Mucosa of rectum (tissue), 2 donors: ENCODE results near the gene XYLT1.

Source experiments
- H3K27ac ChIP-seq, 2 donors: one replicate each; pipeline ENCODE4 v1.7.0; 2013; ENCODE audit warnings: inconsistent platforms in 2 of 2, low read depth in 2 of 2, low read length in 2 of 2
- H3K27me3 ChIP-seq, 2 donors: one replicate each; pipeline ENCODE4 v1.7.0; 2013; ENCODE audit warnings: low read length in 2 of 2; ENCODE audit not compliant: control insufficient read depth in 2 of 2, insufficient read depth in 2 of 2
- H3K36me3 ChIP-seq, 2 donors: one replicate each; pipeline ENCODE4 v1.7.0; 2013; ENCODE audit warnings: low read length in 2 of 2; ENCODE audit not compliant: control insufficient read depth in 2 of 2, insufficient read depth in 2 of 2
- H3K4me1 ChIP-seq, 2 donors: one replicate each; pipeline ENCODE4 v1.7.0; 2013; ENCODE audit warnings: low read length in 2 of 2, mild to moderate bottlenecking in 1 of 2; ENCODE audit not compliant: control insufficient read depth in 2 of 2, insufficient read depth in 2 of 2
- H3K4me3 ChIP-seq, 2 donors: one replicate each; pipeline ENCODE4 v1.7.0; 2013; ENCODE audit warnings: low read length in 2 of 2
- H3K9ac ChIP-seq, 2 donors: one replicate each; pipeline ENCODE4 v1.7.0; 2013; ENCODE audit warnings: low read length in 2 of 2, low read depth in 1 of 2, mild to moderate bottlenecking in 1 of 2
- H3K9me3 ChIP-seq, 2 donors: one replicate each; pipeline ENCODE4 v1.7.0; 2013; ENCODE audit warnings: low read length in 2 of 2; ENCODE audit not compliant: control insufficient read depth in 2 of 2
- donor health status: healthy.
- donor health status: Normal muscosa, but diverticular disease.

The XYLT1 gene

GRCh38 chr16:17116595-17117322 lies 354.0 kb downstream of the XYLT1 start:
- Histone ChIP-seq H3K27me3 (no peaks in the 10 kb centered on the region), H3K4me1 (no peaks in the 10 kb centered on the region), H3K4me3 (no peak overlapping the region), H3K27ac (no peak overlapping the region), H3K36me3 (peaks cover 8 to 13% of the 10 kb centered on the region in 2 donors), H3K9ac (no peak overlapping the region), H3K9me3 (no peaks in the 10 kb centered on the region)

- peaks cover 7 to 9% of the 10 kb centered on the region in 2 donors for H3K36me3 ChIP-seq
Observed at GRCh38 chr16:17109413-17109812, 361.3 kb downstream of the XYLT1 start.

GRCh38 chr16:17108596-17108995 lies 362.2 kb downstream of the XYLT1 start:
- H3K27ac ChIP-seq: no peak overlapping the region
- peaks cover 6 to 7% of the 10 kb centered on the region in 2 donors for H3K36me3 ChIP-seq
- no peaks in the 10 kb centered on the region for H3K27me3 ChIP-seq
- H3K4me3 ChIP-seq: no peak overlapping the region
- H3K9me3 ChIP-seq: no peaks in the 10 kb centered on the region
- no peak overlapping the region for H3K9ac ChIP-seq
- no peaks in the 10 kb centered on the region for H3K4me1 ChIP-seq

More at GRCh38 chr16:17109413-17109812, 361.3 kb downstream of the XYLT1 start:
- Histone ChIP-seq H3K4me3 (no peak overlapping the region), H3K27me3 (no peaks in the 10 kb centered on the region), H3K9ac (no peak overlapping the region), H3K4me1 (no peaks in the 10 kb centered on the region), H3K27ac (no peak overlapping the region), H3K9me3 (no peaks in the 10 kb centered on the region)

GRCh38 chr16:17107450-17107849 lies 363.3 kb downstream of the XYLT1 start:
- Histone ChIP-seq H3K9ac (no peak overlapping the region), H3K4me1 (no peaks in the 10 kb centered on the region), H3K4me3 (no peak overlapping the region), H3K36me3 (peaks cover 6 to 7% of the 10 kb centered on the region in 2 donors), H3K27me3 (no peaks in the 10 kb centered on the region), H3K27ac (no peak overlapping the region), H3K9me3 (no peaks in the 10 kb centered on the region)

- no peak overlapping the region for H3K4me3 ChIP-seq
- no peaks in the 10 kb centered on the region for H3K9me3 ChIP-seq
- no peak overlapping the region for H3K9ac ChIP-seq
- no peak overlapping the region for H3K27ac ChIP-seq
- no peaks in the 10 kb centered on the region for H3K27me3 ChIP-seq
- no peaks in the 10 kb centered on the region for H3K4me1 ChIP-seq
- H3K36me3 ChIP-seq: peaks cover 6 to 7% of the 10 kb centered on the region in 2 donors
Observed at GRCh38 chr16:17106243-17106791, 364.4 kb downstream of the XYLT1 start.

- Histone ChIP-seq H3K4me3 (no peak overlapping the region), H3K27me3 (no peaks in the 10 kb centered on the region), H3K4me1 (no peaks in the 10 kb centered on the region), H3K9ac (no peak overlapping the region), H3K36me3 (peaks cover 6 to 7% of the 10 kb centered on the region in 2 donors), H3K27ac (no peak overlapping the region), H3K9me3 (no peaks in the 10 kb centered on the region)
Observed at GRCh38 chr16:17105239-17105797, 365.4 kb downstream of the XYLT1 start.

- no peaks in the 10 kb centered on the region for H3K9me3 ChIP-seq
- no peak overlapping the region for H3K9ac ChIP-seq
- no peak overlapping the region for H3K27ac ChIP-seq
- H3K27me3 ChIP-seq: no peaks in the 10 kb centered on the region
- H3K36me3 ChIP-seq: peaks cover 4 to 6% of the 10 kb centered on the region in 2 donors
- no peaks in the 10 kb centered on the region for H3K4me1 ChIP-seq
- H3K4me3 ChIP-seq: no peak overlapping the region
Observed at GRCh38 chr16:17104654-17105053, 366.1 kb downstream of the XYLT1 start.

- no peaks in the 10 kb centered on the region for H3K4me1 ChIP-seq
- no peaks in the 10 kb centered on the region for H3K27me3 ChIP-seq
- H3K9ac ChIP-seq: no peak overlapping the region
- no peaks in the 10 kb centered on the region for H3K9me3 ChIP-seq
- H3K4me3 ChIP-seq: no peak overlapping the region
- no peak overlapping the region for H3K27ac ChIP-seq
- H3K36me3 ChIP-seq: no peaks in the 10 kb centered on the region
Observed at GRCh38 chr16:17103216-17103615, 367.5 kb downstream of the XYLT1 start.

- Histone ChIP-seq H3K9ac (no peak overlapping the region), H3K9me3 (no peaks in the 10 kb centered on the region), H3K4me3 (no peak overlapping the region), H3K27ac (no peak overlapping the region), H3K27me3 (no peaks in the 10 kb centered on the region), H3K36me3 (no peaks in the 10 kb centered on the region), H3K4me1 (no peaks in the 10 kb centered on the region)
Observed at GRCh38 chr16:17101646-17102045, 369.1 kb downstream of the XYLT1 start.

GRCh38 chr16:17098685-17099084 lies 372.1 kb downstream of the XYLT1 start:
- H3K9ac ChIP-seq: no peak overlapping the region
- H3K36me3 ChIP-seq: no peaks in the 10 kb centered on the region
- H3K4me1 ChIP-seq: no peaks in the 10 kb centered on the region

More at GRCh38 chr16:17098685-17099084, 372.1 kb downstream of the XYLT1 start:
- Histone ChIP-seq H3K4me3 (no peak overlapping the region), H3K27me3 (no peaks in the 10 kb centered on the region), H3K27ac (no peak overlapping the region), H3K9me3 (no peaks in the 10 kb centered on the region)
